Activated CD8-positive, alpha-beta memory T cell treated with anti-CD3 and anti-CD28 coated beads, Interleukin-2, amount 50 U/mL, for 1 hour (primary cell): Measurements from ENCODE around the gene FRAS1.
"Not testable (repeated sequence)": the region's sequence is repeated elsewhere in the genome, so short reads cannot be mapped to it uniquely, and the experiment has no call there.

ENCODE experiments used
- DNase-seq: peaks from one replicate; pipeline ENCODE4 v3.0.0-alpha.2; 2020; ENCODE audit errors: extremely low read depth

Gene FRAS1

GRCh38 chr4:78214078-78214477 lies 157.0 kb downstream of the FRAS1 start:
- no peak for DNase-seq

- DNase-seq: no peak
Measured at GRCh38 chr4:78217557-78217956, 160.4 kb downstream of the FRAS1 start.

- no peak for DNase-seq
Measured at GRCh38 chr4:78218260-78218659, 161.1 kb downstream of the FRAS1 start.

GRCh38 chr4:78219825-78220224 lies 162.7 kb downstream of the FRAS1 start:
- no peak for DNase-seq

- no peak for DNase-seq
Measured at GRCh38 chr4:78220283-78220682, 163.2 kb downstream of the FRAS1 start.

GRCh38 chr4:78222575-78223186 lies 165.6 kb downstream of the FRAS1 start:
- no peak for DNase-seq

GRCh38 chr4:78225236-78225635 lies 168.1 kb downstream of the FRAS1 start:
- DNase-seq: no peak

GRCh38 chr4:78226279-78226678 lies 169.2 kb downstream of the FRAS1 start:
- no peak for DNase-seq

GRCh38 chr4:78227411-78228057 lies 170.4 kb downstream of the FRAS1 start:
- no peak for DNase-seq

- DNase-seq: no peak
Measured at GRCh38 chr4:78235800-78236199, 178.7 kb downstream of the FRAS1 start.

- no peak for DNase-seq
Measured at GRCh38 chr4:78237360-78237759, 180.2 kb downstream of the FRAS1 start.

GRCh38 chr4:78242071-78242470 lies 184.9 kb downstream of the FRAS1 start:
- DNase-seq: no peak

- no peak for DNase-seq
Measured at GRCh38 chr4:78244705-78245485, 187.8 kb downstream of the FRAS1 start.

- DNase-seq: no peak
Measured at GRCh38 chr4:78247536-78248285, 190.6 kb downstream of the FRAS1 start.

- DNase-seq: no peak
Measured at GRCh38 chr4:78250500-78250899, 193.4 kb downstream of the FRAS1 start.

GRCh38 chr4:78252773-78253172 lies 195.7 kb downstream of the FRAS1 start:
- not testable (repeated sequence) for DNase-seq

GRCh38 chr4:78254893-78255292 lies 197.8 kb downstream of the FRAS1 start:
- no peak for DNase-seq

- no peak for DNase-seq
Measured at GRCh38 chr4:78265006-78265405, 207.9 kb downstream of the FRAS1 start.

GRCh38 chr4:78267790-78268189 lies 210.7 kb downstream of the FRAS1 start:
- no peak for DNase-seq

GRCh38 chr4:78268597-78268996 lies 211.5 kb downstream of the FRAS1 start:
- no peak for DNase-seq

GRCh38 chr4:78275450-78275849 lies 218.3 kb downstream of the FRAS1 start:
- DNase-seq: not testable (repeated sequence)

GRCh38 chr4:78286281-78286680 lies 229.2 kb downstream of the FRAS1 start:
- no peak for DNase-seq
